GM12878 (cell line): Measurements from ENCODE around the gene TMEM181.

Source experiments
- CHD2 ChIP-seq: IDR thresholded peaks from 2 replicates; pipeline ENCODE4 v1.6.1; 2011; ENCODE audit warnings: low read depth, low read length, improper control_type of control experiment, borderline replicate concordance
- TCF7 ChIP-seq: IDR thresholded peaks from 2 replicates; pipeline ENCODE4 v1.6.1; 2014; ENCODE audit warnings: antibody characterized with exemption, borderline replicate concordance

GRCh38 chr6:158627940-158628211 is 68.0 kb downstream of the TMEM181 start:
- no peak for TF ChIP-seq TCF7
- no peak for TF ChIP-seq CHD2
